ENCODE data around the gene RBM20. TPM values are rescaled to one million over a fixed set of nuclear protein-coding genes. Genes with fewer than 3 reads are reported as not detected.

The RBM20 gene
- total RNA-seq, 4 donors from 2014 or later, result 0.88 to 3.8 (median 1.9) TPM

GRCh38 chr10:110757586-110757985, 113.5 kb downstream of the RBM20 start:
- Histone ChIP-seq H3K36me3 (no peaks in the 10 kb centered on the region), H3K27me3 (no peaks in the 10 kb centered on the region), H3K4me3 (no peak overlapping the region), H3K27ac (peak overlapping the region in 1 of 2 donors; percentile 28), H3K9me3 (no peaks in the 10 kb centered on the region), H3K4me1 (no peaks in the 10 kb centered on the region)
- TF ChIP-seq POLR2A (IDR thresholded peaks at IDR 0.05), result no peak
- no peak for TF ChIP-seq CTCF (IDR thresholded peaks at IDR 0.05)
- no peak for DNase-seq
- intact Hi-C loops (cut with DNase I; ENCODE audit: low total_unique reads), result no loop called here

GRCh38 chr10:110758128-110758765, 114.1 kb downstream of the RBM20 start:
- intact Hi-C loops (cut with DNase I; ENCODE audit: low total_unique reads), result no loop called here
- Histone ChIP-seq H3K4me3 (no peak overlapping the region), H3K27me3 (no peaks in the 10 kb centered on the region), H3K36me3 (no peaks in the 10 kb centered on the region), H3K27ac (peak overlapping the region; percentile 1 to 45), H3K9me3 (no peaks in the 10 kb centered on the region), H3K4me1 (no peaks in the 10 kb centered on the region)
- no peak for DNase-seq
- TF ChIP-seq CTCF (IDR thresholded peaks at IDR 0.05) (no peak), POLR2A (IDR thresholded peaks at IDR 0.05) (no peak)

GRCh38 chr10:110758898-110759297, 114.8 kb downstream of the RBM20 start:
- intact Hi-C loops (cut with DNase I; ENCODE audit: low total_unique reads), result no loop called here
- peak overlapping the region; percentile 3 to 57 for H3K27ac ChIP-seq
- peak in 1 of 2 donors; percentile 34 for DNase-seq
- no peaks in the 10 kb centered on the region for H3K27me3 ChIP-seq
- H3K4me3 ChIP-seq, result no peak overlapping the region
- H3K4me1 ChIP-seq, result no peaks in the 10 kb centered on the region
- H3K9me3 ChIP-seq, result no peaks in the 10 kb centered on the region
- no peaks in the 10 kb centered on the region for H3K36me3 ChIP-seq
- TF ChIP-seq POLR2A (IDR thresholded peaks at IDR 0.05) (no peak), CTCF (IDR thresholded peaks at IDR 0.05) (no peak)

- Histone ChIP-seq H3K9me3 (no peaks in the 10 kb centered on the region), H3K4me1 (no peaks in the 10 kb centered on the region), H3K4me3 (no peak overlapping the region), H3K36me3 (no peaks in the 10 kb centered on the region), H3K27ac (peak overlapping the region; percentile 3 to 57), H3K27me3 (no peaks in the 10 kb centered on the region)
- DNase-seq, result no peak
- intact Hi-C loops (cut with DNase I; ENCODE audit: low total_unique reads), result no loop called here
- TF ChIP-seq CTCF (IDR thresholded peaks at IDR 0.05) (no peak), POLR2A (IDR thresholded peaks at IDR 0.05) (no peak)
Measured at GRCh38 chr10:110759523-110759922, 115.4 kb downstream of the RBM20 start.

- no peaks in the 10 kb centered on the region for H3K36me3 ChIP-seq
- intact Hi-C loops (cut with DNase I; ENCODE audit: low total_unique reads), result no loop called here
- no peak overlapping the region for H3K27ac ChIP-seq
- TF ChIP-seq CTCF (IDR thresholded peaks at IDR 0.05) (no peak), POLR2A (IDR thresholded peaks at IDR 0.05) (no peak)
- H3K4me3 ChIP-seq, result no peak overlapping the region
- no peak for DNase-seq
- no peaks in the 10 kb centered on the region for H3K4me1 ChIP-seq
- H3K9me3 ChIP-seq, result no peaks in the 10 kb centered on the region
- H3K27me3 ChIP-seq, result no peaks in the 10 kb centered on the region
Measured at GRCh38 chr10:110762109-110762848, 118.1 kb downstream of the RBM20 start.

All from uterus (tissue), 4 donors.